HG02981 (cell line): ENCODE data around the gene CLASRP.

Source experiments
- ATAC-seq: cut with Tn5 transposase; IDR thresholded peaks from one replicate; pipeline ENCODE4 v1.9.1; 2021; ENCODE audit warnings: mild to moderate bottlenecking, moderate library complexity; ENCODE audit not compliant: unreplicated experiment

CLASRP gene

GRCh38 chr19:45058622-45059159 lies 19.8 kb downstream of the CLASRP start:
- no peak for ATAC-seq

- ATAC-seq = no peak
Observed at GRCh38 chr19:45059258-45059965, 20.6 kb downstream of the CLASRP start.

DNA sequence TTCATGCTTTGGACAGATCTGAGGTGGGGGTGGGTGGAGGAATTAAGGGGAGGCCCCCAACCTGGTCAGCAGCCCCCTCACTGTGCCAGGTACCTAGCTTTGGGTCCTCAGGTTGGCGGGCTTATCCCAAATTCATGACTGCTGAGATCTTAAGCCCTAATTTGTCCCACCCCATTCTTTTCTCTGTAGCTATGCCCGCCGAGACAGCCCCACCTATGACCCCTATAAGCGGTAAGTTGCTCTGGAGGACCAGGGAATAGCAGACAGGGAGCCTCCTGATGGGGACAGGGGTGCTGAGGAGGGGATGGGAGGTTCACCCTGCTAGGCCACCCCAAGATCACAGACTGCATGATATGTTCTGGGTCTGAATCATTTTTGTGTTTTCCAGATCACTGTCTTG lies 23.1 kb downstream of the CLASRP start:
- ATAC-seq = no peak

GRCh38 chr19:45063851-45064801 lies 25.3 kb downstream of the CLASRP start:
- ATAC-seq = no peak

DNA sequence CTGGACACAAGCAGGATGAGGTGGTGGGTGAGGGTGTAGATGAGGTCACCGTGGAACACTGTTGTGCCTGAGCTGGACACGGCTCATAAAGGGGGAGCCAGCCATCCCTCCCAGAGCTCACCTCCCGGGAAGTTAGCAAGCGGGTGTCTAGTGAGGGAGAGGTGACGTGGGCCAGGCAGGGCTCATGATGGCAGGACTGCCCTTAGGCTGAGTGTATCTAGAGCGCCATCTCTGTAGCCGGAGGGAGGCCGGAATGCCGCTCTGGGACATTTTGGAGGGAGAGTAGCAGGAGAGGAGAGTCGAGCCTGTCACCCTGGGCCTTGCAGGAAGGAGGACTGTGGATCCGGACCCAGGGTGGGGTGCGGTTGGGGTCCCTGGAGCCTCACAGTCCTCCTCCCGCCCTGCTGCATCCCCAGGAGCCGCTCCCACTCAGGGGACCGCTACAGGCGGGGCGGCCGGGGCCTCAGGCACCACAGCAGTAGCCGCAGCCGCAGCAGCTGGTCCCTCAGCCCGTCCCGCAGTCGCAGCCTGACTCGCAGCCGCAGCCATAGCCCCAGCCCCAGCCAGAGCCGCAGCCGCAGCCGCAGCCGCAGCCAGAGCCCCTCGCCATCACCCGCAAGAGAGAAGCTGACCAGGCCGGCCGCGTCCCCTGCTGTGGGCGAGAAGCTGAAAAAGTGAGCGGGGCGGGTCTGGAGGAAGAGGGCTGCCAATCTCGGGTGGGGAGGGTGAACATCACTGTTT lies 28.2 kb downstream of the CLASRP start:
- no peak for ATAC-seq

- ATAC-seq = no peak
Observed at GRCh38 chr19:45068041-45068440, 29.2 kb downstream of the CLASRP start.

DNA sequence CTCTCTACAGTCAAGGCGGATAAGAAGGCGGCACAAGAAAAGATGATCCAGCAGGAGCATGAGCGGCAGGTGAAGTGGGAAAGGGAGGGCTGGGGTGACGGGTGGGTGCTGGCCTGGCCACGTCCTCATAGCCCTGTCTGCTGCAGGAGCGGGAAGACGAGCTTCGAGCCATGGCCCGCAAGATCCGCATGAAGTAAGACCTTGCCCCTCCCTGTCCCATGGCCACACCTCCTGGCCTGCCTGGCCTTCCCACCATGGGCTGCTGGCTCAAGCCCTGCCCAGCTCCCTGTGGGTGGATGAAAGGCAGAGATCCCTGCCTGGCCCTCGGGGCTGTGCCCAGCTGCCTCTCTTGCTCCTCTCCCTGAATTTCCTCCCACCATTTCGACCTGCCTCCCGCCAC lies 30.2 kb downstream of the CLASRP start:
- ATAC-seq = no peak

- ATAC-seq = no peak
Observed at GRCh38 chr19:45070214-45070613, 31.4 kb downstream of the CLASRP start.

- ATAC-seq = no peak
Observed at GRCh38 chr19:45070861-45071544, 32.2 kb downstream of the CLASRP start.

- ATAC-seq = no peak
Observed at GRCh38 chr19:45071545-45071938, 32.7 kb downstream of the CLASRP start.

DNA sequence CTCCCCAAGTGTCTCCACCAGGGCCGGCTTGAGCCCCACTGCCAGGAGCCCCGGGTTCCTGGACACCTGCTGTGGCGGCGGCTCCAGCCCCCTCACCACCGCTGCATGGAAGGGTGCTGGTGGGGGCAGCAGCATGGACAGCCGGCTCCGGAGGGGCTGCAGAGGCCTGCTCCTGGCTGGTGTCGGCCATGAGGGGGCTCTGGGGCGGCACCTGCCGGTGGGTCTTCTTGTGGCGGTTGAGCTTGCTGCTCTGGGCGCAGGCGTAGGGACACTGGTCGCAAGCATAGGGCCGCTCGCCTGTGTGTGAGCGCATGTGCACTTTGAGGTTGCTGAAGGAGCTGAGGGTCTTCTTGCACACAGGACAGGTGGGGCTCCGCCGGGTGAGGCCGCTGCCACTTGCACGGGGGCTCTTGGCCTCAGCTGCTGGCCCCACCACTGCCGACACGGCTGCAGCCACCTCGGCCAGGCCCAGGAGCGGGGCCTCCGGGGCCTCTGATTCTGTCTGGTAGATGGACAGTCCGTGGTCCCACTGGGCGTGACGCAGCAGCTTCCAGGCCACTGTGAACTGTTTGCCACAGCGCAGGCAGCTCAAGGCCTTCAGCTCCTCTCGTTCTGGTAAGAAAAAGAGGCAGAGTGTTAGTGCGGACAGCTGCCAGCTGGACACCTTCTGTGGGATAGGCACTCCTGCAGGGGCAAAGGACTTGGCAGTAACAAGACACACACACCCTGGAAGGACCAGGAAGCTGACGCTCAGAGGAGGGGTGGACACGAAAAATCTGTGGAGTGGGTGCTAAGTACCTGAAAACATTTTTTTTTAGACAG lies 33.3 kb downstream of the CLASRP start:
- no peak for ATAC-seq

- ATAC-seq = no peak
Observed at GRCh38 chr19:45074744-45075300, 36.0 kb downstream of the CLASRP start.

GRCh38 chr19:45075301-45076028 lies 36.6 kb downstream of the CLASRP start:
- ATAC-seq = peak; percentile 48

DNA sequence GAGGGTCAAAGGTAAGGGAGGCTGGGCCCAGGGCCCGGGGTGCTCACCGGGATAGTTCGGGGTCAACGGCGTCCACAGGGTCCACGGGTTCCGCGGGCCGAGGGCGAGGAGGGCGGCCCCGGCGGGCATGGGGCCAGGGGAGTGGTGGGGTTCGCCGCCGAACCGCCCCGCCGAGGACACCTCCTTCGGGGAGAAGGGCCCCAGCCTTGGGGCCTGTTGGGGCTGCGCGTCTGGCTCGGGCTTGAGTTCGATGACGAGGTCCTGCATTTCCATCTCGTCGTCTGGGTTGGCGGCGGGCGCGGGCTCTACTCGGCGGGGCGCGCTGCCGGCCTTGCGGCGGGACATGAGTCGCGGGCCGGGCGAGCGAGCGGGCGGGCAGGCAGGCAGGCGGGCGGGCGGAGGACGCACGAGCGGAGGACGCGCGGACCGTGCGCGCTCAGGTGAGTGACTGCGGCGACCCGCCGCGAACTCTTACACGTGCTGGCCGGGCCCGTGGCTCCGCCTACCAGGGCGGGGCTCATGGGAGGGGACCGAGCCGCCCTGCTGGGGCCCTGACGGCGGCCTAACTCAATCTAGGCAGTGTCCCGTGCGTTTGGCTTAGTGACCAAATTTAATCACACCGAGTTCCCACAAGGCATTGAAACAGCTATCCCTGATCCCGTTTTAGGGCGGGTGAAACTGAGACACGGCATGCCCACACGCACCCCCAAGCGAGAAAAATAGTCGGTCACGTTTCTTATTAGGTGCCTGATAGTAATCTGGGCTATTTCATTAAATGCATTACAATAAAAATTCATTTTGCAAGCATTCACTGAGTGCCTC lies 37.4 kb downstream of the CLASRP start, which contains the start of gene ZNF296:
Gene ZNF296, minus strand, starts transcription at position 450 of the 822 bp plus-strand sequence. Its CDS starts 105 bp downstream, at position 345.
- ATAC-seq = peak; percentile 40

DNA sequence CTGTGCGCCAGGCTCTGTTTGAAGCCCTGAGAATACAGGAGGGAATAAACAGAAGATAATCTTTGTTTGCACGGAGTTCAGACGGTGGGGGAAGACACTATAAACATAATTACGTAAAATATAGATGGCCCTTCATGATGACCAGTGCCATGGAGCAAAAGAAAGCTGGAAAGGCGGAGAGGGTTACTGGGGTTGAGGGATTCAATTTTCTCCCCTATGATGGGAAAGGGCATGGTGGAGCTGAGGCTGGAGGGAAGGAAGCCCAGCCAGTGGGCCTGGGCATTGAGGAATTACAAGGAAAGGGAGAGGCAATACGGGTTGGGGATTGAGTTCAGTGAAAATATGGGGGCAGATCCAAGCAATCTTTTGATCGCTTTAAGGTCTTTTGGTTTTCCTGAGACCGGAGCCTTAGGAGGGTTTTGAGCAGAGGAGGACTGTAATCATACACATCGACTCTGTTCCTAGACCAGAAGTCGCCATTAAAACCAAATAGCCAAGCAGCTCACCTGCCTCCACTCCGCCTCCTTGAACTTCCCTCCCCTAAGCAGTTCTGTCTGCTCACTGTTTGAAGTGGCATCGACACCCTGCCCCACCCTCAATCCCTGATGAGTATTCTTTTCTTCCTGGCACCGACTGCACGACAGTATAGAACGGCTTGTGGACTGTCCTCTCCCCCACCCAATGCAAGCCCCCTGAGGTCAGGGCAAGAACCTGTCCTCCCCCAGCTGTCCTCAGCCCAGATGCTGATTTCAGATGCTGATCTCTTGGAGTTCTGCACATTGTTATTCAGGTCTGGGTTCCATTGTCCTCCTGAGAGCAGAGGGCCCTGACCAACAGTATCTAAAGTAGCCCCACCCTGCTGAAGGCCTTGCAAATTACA lies 38.2 kb downstream of the CLASRP start:
- ATAC-seq = no peak

DNA sequence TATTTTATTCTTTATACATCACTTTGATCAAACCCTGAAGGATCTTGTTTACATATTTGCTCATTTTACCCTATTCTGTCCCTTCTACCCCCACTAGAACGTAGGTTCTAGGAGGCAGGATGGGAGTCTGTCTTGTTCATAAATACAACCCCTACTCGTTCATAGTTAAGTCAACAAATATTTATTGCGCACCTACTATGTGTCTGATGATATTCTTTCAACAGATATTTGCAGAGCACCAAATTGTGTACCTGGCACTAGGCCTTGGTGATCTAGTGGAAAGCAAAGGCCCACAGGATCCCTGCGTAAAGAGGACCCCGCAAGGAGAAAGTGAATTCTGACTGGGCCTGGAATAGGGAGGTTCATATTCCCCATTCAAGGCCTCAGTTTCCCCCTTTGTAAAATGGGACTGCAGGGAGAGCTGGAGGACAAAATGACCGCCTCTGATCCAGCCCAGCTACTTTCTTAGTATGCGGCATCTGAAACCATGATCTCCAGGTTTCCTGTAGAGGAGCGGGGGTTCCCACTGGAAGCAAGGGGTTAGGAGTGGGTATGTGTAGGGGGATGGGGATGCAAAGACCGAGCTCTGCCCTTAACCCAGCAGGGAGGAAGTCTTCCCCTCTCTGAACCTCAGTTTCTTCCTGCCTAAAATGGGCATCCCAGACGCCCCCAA lies 39.7 kb downstream of the CLASRP start:
- no peak for ATAC-seq
